Activated CD4-positive, alpha-beta T cell treated with anti-CD3 and anti-CD28 coated beads for 4 hours (primary cell): ENCODE data around the gene ZNF333.
"Not testable (repeated sequence)": the region's sequence is repeated elsewhere in the genome, so short reads cannot be mapped to it uniquely, and the experiment has no call there.

Experiments
- DNase-seq, 2 donors: peaks; one replicate each; pipeline ENCODE4 v3.0.0-alpha.2; 2020

Gene ZNF333

DNA sequence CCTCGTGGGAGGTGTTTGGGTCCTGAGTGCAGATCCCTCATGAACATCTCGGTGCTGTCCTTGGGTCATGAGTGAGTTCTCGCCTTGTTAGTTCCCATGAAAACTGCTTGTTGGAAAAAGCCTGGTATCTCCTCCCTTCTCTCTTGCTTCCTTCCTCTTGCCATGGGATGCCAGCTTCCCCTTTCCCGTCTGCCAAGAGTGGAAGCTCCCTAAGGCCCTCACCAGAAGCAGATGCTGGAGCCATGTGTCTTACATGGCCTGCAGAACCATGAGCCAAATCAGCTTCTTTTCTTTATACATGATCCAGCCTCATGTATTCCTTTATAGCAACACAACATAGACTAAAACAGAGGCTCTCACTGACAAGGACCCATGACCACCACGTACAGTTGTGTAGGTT, 80.3 kb downstream of the ZNF333 start:
- DNase-seq, result no peak

DNA sequence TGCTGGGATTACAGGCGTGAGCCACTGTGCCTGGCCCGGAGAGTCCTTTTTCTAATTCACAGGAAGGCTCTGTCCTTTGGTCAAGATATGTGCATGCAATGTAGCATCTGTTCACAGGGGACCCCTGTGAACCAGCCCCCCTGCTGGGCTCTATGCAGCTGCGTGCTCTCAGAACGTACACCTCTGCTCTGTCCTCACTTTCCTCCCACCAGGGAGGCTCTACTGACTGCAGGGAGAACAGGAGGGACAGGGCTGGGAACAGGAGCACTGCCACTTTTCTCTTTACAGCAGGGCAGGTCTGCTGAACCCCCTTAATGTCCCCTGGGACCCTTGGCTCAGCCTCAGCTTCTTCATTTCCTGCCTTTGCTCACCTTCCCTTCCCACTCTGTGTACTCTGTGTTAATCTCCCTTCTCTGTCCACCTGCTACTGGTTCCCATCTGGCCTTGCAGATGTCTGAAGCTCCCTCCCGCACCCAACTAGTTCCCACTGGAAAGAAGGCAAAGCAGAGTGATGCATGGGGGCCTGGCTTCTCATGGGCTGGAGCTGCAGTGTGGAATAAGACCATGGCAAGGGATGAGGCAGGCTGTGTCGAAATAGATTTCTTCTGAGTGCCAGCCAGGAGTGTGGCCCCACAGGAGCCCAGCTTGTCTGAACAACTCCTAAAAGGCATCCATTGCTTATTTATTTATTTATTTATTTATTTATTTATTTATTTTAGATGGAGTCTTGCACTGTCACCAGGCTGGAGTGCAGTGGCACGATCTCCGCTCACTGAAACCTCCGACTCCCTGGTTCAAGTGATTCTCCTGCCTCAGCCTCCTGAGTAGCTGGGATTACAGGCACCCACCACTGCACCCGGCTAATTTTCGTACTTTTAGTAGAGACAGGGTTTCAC, 81.3 kb downstream of the ZNF333 start:
- no peak for DNase-seq

DNA sequence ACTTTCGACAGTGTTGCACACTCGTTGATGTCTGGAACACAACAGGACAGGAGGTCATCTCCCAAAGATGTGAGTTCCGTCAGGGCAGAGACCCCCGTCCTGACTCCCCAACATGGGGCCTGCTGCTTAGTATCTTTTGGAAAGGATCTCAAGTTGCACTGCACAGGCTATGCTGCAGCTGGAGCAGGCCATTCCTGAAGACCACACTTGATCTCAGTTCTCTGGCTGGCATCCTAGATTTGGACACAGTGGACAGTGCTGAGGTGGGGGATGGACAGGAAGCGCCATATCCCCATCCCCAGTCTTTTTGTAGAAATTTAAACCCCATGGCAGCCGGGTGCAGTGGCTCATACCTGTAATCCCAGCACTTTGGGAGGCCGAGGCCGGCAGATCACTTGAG, 82.6 kb downstream of the ZNF333 start:
- DNase-seq, result no peak

DNA sequence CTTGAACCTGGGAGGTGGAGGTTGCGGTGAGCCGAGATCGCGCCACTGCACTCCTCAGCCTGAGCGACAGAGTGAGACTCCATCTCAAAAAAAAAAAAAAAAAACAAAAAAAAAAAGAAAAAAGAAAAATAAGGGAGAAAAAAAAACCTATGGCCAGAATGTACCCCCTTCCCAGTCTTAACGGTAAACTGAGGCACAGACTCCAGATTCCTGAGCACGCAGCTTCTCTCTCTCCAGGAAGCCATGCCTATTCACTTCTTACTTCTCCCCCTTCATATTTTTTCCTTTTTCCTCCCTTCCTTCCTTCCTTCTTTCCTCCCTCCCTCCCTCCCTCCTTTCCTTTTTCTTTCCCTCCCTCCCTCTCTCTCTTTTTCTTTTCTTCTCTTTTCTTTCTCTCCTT, 83.1 kb downstream of the ZNF333 start:
- no peak for DNase-seq

DNA sequence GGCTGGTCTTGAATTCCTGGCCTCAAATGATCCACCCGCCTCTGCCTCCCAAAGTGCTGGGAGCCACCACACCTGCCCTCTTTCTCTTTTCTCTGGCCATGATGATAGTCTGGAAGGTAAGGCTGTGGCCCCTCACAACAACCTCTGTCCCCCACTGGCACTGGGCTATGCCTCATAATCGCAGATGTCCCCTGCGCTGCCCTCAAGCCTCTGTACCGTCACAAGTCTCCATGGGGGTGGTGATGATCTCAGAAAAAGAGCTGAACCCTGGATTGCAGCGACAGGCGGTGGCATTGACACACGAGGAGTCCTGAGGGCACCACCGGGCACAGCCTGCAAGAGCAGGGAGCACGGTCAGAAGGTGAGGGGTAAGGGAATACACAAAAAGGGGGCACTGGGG, 83.9 kb downstream of the ZNF333 start:
- DNase-seq, result not testable (repeated sequence)

DNA sequence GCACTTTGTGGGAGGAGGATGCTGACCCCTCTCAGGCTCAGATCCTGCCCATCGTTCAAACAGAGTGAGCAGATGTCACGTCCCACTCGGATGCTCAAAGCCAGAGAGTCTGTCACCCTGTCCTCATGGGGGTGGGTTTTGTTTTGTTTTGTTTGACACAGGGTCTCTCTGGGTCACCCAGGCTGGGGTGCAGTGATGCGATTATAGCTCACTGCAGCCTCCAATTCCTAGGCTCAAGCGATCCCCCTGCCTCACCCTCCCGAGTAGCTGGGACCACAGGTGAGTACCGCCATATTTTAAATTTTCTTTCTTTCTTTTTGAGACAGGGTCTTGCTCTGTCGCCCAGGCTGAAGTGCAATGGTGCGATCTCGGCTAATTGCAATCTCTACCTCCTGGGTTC, 84.5 kb downstream of the ZNF333 start:
- no peak for DNase-seq

DNA sequence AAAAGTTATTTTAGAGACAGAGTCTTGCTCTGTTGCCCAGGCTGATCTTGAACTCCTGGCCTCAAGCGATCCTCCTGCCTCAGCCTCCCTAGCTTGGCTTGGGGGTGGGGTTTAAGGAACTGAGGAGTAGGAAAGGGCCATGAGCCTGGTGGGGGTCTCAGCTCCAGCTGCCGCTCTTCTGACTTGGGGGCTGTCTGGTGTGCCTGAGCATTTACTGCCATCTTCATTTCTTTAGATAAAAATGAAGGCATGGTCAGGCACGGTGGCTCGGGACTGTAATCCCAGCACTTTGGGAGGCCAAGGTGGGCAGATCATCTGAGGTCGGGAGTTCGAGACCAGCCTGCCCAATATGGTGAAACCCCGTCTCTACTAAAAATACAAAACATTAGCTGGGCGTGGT, 85.5 kb downstream of the ZNF333 start:
- DNase-seq, result not testable (repeated sequence)

DNA sequence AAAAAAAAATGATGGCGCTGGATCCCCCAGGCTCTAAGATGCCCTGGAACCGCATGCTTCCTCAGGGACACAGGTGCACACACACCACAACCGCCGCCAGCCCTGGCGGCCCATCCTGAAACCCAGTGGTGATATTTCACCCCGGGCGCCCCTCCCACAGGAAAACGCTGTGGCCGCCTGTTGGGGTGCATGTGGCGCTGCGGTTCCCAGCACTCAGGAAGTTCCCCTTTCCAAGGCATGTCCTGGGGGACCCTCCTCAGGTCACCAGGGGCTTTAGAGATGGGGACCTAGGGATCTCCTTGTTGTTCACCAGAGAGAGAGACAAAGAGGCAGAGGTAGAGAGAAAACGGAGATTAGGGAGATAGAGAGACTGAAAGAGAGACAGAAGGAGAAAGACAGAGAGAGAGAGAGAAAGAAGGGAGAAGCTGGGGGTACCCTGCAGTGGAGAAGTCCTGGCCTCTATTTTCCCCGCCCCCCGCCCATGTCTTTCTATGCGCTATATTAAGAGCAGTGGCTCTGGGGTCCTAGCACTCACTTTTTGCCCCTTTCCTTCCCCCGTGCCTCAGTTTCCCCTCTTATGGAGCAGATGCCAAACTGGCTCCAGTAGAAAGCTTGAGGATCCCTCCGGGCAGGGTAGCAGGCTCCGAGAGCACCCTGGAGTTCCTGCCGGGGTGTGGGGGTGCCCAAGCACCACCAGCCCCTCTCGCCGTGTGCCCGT, 86.2 kb downstream of the ZNF333 start:
- no peak for DNase-seq

DNA sequence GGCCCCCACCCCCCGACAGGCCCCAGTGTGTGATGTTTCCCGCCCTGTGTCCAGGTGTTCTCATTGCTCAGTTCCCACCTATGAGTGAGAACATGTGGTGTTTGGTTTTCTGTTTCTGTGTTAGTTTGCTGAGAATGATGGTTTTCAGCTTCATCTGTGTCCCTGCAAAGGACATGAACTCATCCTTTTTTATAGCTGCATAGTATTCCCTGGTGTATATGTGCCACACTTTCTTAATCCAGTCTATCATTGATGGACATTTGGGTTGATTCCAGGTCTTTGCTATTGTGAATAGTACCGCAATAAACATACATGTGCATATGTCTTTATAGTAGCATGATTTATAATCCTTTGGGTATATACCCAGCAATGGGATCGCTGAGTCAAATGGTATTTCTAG, 87.8 kb downstream of the ZNF333 start:
- DNase-seq, result not testable (repeated sequence)

DNA sequence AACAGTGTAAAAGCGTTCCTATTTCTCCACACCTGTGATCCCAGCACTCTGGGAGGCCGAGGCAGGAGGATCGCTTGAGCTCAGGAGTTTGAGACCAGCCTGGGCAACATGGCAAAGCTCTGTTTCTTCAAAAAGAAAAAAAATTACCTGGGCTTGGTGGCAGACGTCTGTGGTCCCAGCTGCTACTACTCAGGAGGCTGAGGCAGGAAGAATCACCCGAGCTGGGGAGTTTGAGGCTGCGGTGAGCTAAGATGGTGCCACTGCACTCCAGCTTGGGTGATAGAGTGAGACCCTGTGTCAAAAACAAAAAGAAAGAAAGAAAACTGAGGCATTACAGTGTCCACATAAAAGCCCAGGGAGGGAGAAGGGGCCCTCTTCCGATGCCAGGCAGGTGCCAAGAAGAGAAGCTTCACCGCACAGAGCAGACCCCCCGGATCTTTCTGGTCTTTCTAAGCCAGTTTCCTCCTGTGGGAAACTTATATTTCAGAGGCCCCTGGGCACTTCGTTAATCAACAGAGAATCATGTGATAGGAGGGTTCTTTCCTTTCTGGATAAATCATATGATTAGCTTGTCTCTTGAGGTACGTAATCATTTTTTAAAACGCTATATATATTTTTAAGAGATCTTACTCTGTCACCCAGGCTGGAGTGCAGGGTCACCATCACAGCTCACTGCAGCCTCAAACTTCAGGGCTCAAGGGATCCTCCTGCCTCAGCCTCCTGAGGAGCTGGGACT, 88.4 kb downstream of the ZNF333 start, which contains the start of gene ADGRE2:
Gene ADGRE2 (minus strand): TSS at position 451 of the 736 bp plus-strand sequence. CDS start 1,804 bp downstream, outside the sequence.
- DNase-seq, result not testable (repeated sequence)

DNA sequence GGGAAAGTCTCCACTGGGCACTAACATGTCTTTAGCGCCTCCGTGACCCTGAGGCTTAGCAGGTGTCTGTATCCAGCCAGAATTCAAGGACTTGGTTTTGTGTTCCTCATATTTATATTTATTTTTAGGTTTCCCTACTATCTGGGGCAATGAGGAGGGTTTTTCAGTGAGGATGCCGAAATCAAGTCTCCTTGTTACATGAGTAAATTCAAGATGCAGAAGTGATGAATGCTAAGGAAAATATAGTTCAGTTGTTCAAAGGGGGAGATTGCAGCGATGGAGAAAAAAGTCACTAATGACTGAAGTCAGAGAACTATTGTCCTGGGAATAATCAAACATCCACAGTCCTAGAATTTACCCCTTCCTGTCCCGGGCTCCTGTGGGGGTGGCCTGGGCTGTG, 89.3 kb downstream of the ZNF333 start:
- DNase-seq, result no peak

DNA sequence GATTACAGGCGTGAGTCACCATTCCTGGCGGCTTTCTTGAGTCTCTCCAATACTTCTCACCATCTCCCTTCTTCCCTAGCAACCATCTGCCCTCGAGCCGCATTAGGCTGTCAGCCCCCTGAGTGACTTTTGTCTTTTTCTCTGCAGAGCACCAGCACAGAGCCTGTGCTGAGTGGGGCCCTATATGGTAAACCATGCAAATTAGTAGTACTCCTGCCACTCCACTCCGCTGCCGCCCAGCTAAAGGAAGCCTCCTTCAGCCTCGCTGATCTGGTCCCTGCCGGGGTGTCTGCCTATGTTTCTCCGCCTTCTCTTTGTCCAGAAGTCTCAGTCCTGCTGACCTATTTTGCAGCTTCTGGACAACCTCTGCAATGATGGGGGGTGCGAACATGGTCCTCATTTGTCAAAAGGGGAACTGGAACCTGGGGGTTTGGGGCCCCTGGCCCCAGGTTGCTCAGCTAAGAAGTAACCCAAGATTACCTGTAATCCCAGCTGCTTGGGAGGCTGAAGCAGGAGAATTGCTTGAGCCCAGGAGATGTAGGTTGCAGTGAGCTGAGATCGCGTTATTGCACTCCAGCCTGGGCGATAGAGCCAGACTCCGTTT, 90.9 kb downstream of the ZNF333 start:
- DNase-seq, result not testable (repeated sequence)

DNA sequence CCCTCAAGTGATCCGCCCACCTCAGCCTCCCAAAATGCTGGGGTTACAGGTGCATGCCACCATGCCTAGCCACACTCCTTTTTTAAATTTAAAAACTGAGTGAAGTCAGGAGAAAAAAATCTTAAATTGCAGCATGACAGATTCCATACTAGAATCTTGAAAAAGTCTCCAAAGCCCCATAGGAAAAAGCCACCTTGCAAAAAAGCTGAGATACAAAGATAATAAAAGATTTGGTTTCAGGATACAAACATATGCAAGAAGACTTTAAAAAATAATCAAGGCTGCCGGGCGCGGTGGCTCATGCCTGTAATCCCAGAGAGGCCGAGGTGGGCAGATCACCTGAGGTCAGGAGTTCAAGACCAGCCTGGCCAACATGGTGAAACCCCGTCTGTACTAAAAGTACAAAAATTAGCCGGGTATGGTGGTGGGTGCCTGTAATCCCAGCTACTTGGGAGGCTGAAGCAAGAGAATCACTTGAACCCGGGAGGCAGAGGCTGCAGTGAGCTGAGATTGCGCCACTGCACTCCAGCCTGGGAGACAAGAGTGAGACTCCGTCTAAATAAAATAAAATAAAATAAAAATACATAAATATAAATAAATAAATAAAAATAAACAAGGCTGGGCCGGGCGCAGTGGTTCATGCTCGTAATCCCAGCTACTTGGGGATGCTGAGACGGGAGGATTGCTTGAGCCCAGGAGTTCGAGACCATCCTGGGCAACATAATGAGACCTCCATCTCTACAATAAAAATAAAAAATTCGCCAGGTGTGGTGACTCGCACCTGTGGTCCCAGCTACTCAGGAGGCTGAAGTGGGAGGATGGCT, 92.1 kb downstream of the ZNF333 start:
- DNase-seq, result not testable (repeated sequence)

DNA sequence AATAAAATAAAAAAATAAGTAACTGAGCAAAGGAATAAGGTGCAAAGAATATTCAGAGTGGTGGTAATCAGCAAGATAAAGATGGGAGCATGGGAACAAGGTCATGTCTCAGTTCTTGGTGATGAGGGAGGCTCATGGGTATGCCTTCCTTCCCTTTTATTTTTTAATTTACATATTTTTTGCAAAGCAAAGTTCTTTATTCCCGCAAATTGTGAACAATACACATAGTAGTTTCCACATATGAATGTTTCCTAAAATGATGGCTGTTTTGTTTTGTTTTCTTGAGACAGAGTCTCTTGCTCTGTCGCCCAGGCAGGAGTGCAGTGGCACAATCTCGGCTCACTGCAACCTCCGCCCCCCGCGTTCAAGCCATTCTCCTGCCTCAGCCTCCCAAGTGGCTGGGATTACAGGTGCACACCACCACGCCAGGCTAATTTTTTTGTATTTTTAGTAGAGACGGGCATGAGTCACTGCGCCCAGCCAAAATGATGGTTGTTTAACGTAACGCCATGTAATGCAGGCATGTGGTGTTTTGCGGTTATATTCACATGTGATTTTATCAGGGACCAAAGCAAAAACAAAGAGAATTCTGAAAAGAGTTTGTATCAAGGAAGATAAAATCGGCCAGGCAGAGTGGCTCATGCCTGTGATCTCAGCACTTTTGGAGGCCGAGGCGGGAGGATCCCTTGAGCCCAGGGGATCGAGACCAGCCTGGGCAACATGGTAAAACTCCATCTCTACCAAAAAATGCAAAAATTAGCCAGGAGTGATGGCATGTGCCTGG, 93.0 kb downstream of the ZNF333 start:
- no peak for DNase-seq
